AG09319 (cell line): ENCODE data around the gene CCDC9B.

Experiments used
- DNase-seq: peaks from one replicate; pipeline ENCODE4 v3.0.0-alpha.2; 2010; ENCODE audit warnings: low read depth; ENCODE audit errors: extremely low read depth
- TF ChIP-seq, protein P1 (sequence below): IDR thresholded peaks from 2 replicates; pipeline ENCODE4 v1.5.1; 2011; ENCODE audit warnings: low read depth, mild to moderate bottlenecking, inconsistent platforms, low read length, moderate library complexity

The CCDC9B gene

DNA sequence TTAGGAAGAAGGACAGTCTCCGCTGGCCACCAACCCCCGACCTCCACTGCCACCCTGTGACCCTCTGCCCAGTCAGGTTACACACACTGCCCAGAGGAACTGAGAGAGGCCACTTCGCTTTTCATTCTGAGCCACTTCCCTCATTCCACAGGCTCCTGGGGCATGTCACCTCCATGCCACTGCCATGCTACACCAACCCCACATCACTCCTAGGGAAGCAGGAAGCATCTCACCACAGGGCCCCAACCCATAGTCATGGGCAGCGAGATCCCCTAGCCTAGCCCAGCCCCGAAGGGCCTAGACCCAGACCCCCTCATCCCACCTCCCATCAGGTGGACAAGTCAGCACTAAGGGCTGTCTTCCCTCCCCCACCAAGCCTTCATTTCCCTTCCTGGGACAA lies 34.4 kb downstream of the CCDC9B start:
- DNase-seq: no peak
- TF ChIP-seq, protein P1, sequence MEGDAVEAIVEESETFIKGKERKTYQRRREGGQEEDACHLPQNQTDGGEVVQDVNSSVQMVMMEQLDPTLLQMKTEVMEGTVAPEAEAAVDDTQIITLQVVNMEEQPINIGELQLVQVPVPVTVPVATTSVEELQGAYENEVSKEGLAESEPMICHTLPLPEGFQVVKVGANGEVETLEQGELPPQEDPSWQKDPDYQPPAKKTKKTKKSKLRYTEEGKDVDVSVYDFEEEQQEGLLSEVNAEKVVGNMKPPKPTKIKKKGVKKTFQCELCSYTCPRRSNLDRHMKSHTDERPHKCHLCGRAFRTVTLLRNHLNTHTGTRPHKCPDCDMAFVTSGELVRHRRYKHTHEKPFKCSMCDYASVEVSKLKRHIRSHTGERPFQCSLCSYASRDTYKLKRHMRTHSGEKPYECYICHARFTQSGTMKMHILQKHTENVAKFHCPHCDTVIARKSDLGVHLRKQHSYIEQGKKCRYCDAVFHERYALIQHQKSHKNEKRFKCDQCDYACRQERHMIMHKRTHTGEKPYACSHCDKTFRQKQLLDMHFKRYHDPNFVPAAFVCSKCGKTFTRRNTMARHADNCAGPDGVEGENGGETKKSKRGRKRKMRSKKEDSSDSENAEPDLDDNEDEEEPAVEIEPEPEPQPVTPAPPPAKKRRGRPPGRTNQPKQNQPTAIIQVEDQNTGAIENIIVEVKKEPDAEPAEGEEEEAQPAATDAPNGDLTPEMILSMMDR: no peak

DNA sequence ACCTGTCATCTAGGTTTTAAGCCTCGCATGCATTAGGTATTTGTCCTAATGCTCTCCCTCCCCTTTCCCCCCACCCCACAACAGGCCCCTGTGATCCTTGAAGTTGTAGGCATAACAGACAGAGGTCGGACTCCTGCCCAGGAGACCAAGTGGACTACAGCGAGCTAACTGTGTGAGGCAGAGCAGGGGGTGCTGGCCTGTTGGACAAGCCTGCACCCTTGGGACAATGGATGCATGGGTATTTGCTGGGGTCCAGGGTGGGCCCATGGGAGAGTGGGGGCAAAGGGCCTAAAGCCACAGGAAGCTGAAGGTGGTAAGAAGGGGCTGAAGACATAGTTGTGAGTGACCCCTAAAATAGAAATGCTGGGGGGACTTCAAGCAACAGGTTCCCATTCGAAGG lies 35.5 kb downstream of the CCDC9B start:
- DNase-seq: no peak
- TF ChIP-seq, protein P1: no peak

DNA sequence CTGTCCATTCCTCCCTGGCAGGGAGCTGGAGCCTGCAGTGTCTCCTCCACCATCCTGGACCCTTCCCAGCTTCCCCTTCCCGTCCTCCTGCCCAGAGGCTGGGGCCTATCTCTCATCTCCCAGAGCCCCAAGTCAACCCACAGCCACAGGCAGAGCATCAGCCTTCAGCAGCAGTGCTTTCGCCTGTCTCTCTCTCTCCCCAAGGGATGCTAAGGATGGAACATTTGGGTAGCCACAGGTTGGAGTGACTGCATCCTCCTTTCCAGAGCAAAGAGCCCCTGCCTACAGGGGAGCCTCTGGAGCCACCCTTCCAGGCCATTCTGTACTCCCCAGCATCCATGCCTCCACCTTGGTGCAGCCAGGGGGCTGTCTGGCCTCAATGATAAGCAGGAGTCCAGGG lies 37.2 kb downstream of the CCDC9B start:
- TF ChIP-seq, protein P1: no peak
- no peak for DNase-seq

DNA sequence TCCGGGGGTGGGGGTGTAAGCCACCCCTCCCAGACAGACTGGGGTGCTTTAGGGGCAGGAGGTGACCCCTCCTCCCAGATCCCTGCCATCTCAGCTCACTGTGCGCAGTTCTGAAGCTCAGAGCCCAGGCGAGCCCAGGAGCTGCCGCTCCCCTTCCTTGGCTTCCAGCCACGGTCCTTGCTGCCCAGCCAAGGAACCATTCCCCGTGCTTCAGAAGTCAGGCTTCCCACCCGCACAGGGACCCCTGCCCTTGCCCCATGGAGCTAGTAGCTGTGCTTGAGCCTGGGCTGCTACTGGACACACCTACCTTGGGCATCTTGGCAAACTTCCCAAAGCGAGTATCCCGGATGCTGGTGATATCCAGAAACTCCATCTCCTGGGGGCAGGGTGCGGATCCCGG lies 37.8 kb downstream of the CCDC9B start:
- TF ChIP-seq, protein P1: no peak
- no peak for DNase-seq

DNA sequence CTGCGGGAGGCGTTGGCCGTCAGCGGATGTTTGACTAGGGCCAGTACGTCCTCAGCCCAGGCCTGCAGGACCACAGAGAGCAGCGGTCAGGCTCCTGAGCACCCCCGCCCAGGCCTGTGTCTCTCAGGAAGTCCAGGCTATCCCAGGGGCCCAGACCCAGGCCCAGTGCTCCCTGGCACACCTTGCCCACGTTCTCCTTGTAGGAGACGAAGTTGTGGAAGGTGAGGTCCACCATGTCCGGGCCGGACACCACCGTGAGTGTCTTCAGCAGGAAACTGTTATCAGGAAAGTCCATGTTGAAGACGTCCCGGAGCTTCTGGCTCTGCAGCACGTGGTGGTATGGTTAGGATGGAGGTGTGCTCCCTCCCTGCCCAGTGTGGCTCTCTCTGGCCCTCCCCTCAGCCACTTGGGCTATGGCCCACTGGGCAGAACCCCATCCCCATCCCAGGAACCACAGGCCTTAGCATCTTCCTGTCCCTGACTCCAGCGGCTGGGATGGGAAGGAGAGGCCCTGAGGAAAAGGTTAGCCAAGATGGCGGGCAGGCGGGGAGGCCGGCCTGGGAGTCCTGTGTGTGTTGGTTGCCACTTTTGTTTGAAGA lies 38.4 kb downstream of the CCDC9B start:
- no peak for DNase-seq
- TF ChIP-seq, protein P1: no peak

DNA sequence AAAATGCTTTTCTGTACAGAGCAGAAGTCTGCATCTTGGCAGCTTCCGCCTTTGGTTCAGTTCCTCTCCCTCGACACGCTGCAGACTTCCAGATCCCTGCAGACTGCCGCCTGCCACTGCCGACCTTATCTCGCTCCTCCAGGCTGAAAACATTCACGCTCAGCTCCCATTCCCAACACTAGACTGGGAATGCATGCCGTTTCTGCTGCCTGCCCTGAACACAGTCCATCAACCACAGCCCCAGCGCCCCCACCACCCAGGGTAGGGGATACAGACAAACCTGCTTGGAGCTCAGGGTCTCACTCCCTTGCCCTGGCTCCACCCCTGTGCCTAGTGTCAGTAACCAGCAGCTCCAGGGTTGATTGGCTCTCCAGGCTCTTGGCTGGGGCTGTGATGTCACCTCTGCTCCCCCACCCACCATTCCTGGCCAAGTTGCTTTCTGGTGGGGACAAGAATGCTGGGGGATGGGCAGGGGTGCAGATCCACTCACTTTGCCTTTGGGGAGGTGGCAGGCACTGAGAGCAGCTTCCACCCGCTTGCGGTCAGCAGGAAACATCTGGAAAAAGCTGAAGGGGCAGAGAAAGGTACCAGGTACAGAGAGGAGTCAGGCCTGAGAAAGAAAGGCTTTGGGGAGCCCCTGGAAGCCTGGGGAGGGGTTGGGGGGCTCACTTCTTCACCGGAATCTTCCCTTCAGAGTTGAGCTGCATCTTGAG lies 39.1 kb downstream of the CCDC9B start:
- no peak for DNase-seq
- TF ChIP-seq, protein P1: no peak

DNA sequence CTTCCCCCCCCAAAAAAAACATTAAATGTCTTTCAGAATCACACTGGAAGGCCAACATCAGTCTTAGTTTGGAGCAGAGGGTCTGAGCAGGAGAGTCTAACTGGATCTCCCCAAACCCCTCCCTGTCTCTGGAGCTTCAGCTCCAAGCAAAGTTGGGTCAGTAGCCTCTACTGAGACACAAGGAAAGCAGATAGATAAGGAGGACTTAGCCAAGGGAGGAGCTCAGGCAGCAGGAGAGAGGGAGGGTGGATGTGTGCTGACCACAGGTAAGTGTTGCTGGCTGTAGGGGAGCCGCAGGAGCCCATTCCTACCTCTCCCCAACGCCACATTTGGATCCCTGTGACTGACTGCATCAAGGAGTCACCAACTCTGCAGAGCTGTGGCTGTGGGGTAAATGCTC lies 40.0 kb downstream of the CCDC9B start:
- DNase-seq: no peak
- TF ChIP-seq, protein P1: no peak
